ENCODE measurements around the gene CHSY3.
A peak's percentile ranks its signal among the peaks of the same experiment; 100 is the strongest.

Gene CHSY3

GRCh38 chr5:129904102-129904666 is at the start of gene CHSY3:
TSS of gene CHSY3 (plus strand) at chr5:129904465.
- peak in 57 of 58 donors; percentile 30 to 90 (median 77) for DNase-seq

GRCh38 chr5:129856325-129856724 is 47.9 kb upstream of the CHSY3 start:
- DNase-seq: no peak

- no peak for DNase-seq
Observed at GRCh38 chr5:129857116-129857515, 47.1 kb upstream of the CHSY3 start.

GRCh38 chr5:129858131-129858675 is 46.1 kb upstream of the CHSY3 start:
- DNase-seq: no peak

- no peak for DNase-seq
Observed at GRCh38 chr5:129884322-129884721, 19.9 kb upstream of the CHSY3 start.

GRCh38 chr5:129899454-129899853 is 4.8 kb upstream of the CHSY3 start:
- no peak for DNase-seq

GRCh38 chr5:129902816-129903215 is 1.4 kb upstream of the CHSY3 start:
- no peak for DNase-seq

- DNase-seq: peak in 4 of 58 donors; percentile 35 to 72 (median 47)
Observed at GRCh38 chr5:129903466-129904101, 681 bp upstream of the CHSY3 start.

GRCh38 chr5:129904667-129905472 is 605 bp downstream of the CHSY3 start:
- peak in 12 of 58 donors; percentile 13 to 74 (median 44) for DNase-seq

- DNase-seq: peak in 8 of 58 donors; percentile 17 to 35 (median 22)
Observed at GRCh38 chr5:129905473-129906176, 1.4 kb downstream of the CHSY3 start.

GRCh38 chr5:129906177-129906887 is 2.1 kb downstream of the CHSY3 start:
- peak in 14 of 58 donors; percentile 2 to 61 (median 24) for DNase-seq

- no peak for DNase-seq
Observed at GRCh38 chr5:129909225-129909624, 5.0 kb downstream of the CHSY3 start.

GRCh38 chr5:129912601-129913255 is 8.5 kb downstream of the CHSY3 start:
- DNase-seq: peak in 3 of 58 donors; percentile 3 to 47 (median 37)

- DNase-seq: no peak
Observed at GRCh38 chr5:129915415-129915814, 11.2 kb downstream of the CHSY3 start.

GRCh38 chr5:129917224-129917623 is 13.0 kb downstream of the CHSY3 start:
- DNase-seq: no peak

- DNase-seq: no peak
Observed at GRCh38 chr5:129921204-129921603, 16.9 kb downstream of the CHSY3 start.

GRCh38 chr5:129930221-129930620 is 26.0 kb downstream of the CHSY3 start:
- no peak for DNase-seq

- DNase-seq: no peak
Observed at GRCh38 chr5:129935626-129936025, 31.4 kb downstream of the CHSY3 start.

- DNase-seq: no peak
Observed at GRCh38 chr5:129938077-129938476, 33.8 kb downstream of the CHSY3 start.

- no peak for DNase-seq
Observed at GRCh38 chr5:129943936-129944335, 39.7 kb downstream of the CHSY3 start.
